Brain pericyte (primary cell): Measurements from ENCODE around the gene ATG10.
"Not testable (repeated sequence)": the region's sequence is repeated elsewhere in the genome, so short reads cannot be mapped to it uniquely, and the experiment has no call there.

Experiments used
- DNase-seq: peaks from one replicate; pipeline ENCODE4 v3.0.0-alpha.2; 2012; ENCODE audit warnings: low read depth, low spot score

The ATG10 gene

DNA sequence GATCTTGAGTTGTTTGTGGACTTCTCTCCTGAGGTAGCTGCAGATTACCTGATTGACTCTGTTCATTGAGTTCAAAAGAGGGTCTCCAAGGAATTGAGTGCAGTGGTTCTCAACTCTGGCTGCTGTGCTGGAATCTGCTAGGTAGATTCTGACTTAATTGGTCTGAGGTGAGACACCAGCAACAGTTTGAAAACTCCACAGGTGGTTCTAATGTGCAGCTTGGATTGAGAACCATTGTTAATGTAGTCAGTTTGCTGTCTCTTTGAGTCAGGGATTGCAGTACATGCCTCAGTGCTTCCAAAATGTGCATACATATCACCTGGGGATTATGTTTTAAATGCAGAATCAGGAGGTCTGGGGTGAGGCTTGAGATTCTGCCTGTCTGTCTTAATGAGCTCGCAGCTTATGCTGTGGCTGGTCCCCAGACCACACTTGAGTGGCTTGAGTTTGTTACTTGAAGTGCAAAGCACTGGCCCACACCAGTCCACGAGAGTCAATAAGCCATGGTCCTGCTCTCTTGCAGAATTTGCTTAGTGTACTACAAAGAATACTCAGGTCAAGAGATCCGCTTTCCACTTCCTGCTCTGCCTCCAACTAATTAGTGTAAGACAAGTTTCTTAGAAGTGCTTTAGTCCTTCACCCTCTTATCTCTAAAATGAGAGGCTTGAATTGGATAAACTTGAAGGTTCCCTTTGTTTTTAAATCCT lies 82.3 kb downstream of the ATG10 start:
- no peak for DNase-seq

DNA sequence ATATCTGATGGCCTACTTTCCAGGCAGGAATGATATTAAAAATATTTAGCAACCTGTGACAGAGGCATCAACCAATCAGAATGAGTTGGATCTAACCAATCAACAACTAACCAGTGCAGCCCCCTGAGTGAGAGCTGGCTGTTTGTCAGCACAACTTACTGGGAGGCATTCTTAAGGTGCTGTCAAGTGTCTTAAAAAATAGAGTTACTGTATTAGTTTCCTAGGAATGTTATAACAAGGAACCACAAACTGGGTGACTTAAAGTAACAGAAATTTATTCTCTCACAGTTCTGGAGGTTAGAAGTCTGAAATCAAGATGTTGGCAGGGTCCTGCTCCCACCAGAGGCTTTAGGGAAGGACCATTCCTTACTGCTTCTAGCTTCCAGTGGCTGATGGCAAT lies 85.2 kb downstream of the ATG10 start:
- no peak for DNase-seq

DNA sequence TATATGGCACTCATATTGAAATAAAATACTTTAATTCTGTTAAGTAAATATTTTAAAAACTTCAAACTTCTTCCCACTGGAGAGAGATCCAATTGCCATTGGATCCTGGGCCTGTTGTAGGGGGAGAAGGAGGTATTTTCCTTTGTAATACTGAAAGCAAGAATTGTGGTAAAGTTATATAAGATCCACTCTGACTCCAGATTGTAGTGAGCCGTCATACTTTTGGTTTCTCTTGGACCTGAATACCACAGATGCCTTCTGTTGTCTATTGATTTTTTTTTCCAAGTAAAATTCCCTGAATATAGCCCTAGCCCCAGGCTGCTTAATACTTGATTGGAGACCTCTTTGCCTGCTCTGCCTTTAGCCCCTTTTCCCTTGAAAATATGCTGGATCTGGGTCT lies 86.9 kb downstream of the ATG10 start:
- DNase-seq: no peak

DNA sequence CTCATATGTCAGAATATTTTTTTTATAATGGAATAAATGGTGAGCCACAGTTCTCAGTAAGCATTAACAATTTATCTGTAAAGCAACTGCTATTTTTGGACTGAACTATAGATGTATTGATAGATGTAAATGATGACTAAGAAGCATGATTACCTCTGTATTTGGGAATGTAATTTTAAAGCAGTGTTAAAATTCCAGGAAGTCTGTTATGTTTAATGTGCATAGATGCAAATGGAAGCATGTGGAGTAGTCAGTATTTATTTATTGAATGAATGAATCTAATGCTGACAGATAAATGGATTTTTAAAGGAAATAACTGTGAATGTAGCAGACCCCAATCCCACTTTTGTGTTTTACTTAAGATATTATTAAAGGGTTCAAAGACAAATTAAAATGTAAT lies 95.0 kb downstream of the ATG10 start:
- DNase-seq: no peak

DNA sequence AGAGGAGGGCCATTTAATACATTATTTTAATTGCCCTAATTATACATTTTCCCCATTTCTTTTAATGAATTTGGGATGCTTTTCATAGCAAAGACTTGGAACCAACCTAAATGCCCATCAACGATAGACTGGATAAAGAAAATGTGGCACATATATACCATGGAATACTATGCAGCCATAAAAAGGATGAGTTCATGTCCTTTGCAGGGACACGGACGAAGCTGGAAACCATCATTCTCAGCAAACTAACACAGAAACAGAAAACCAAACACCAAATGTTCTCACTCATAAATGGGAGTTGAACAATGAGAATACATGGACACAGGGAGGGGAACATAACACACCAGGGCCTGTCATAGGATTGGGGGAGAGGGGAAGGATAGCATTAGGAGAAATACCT lies 96.2 kb downstream of the ATG10 start:
- DNase-seq: not testable (repeated sequence)

DNA sequence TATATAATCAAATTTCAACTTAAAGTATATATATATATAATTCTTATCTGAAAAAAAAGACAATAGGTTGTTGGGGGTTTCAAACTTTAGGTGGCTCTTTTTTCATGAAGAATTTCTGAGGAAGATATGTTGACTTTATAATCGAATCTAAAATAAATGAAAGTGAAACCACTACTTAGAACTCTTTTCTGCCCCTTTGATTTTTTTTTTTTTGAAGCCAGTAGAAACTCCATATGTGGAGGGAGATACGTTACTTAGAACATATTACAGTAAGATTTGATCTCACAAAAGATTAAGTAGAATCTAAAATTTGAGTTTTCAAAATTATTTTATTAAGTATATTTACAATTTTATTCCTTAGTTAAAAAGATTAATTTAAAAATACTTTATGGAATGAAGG lies 96.9 kb downstream of the ATG10 start:
- no peak for DNase-seq

DNA sequence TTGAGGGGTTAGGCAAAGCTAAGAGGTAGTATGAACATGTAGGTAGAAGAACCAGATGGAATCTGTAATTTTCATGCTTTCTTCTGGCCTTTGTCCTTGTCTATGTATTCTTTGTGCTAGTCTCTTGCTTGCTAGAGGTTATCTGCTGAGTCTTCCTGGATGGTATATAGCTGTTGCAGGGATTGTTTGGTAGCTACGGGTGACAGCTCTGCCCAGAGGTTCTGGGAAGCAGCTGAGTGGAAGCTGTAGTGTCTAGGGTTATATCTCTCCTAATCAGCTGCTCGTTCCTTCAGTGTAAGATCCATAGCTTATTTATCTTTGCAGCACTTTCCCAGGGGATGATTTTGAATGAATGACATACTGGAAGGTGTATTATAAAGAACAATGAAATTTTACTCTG lies 100.3 kb downstream of the ATG10 start:
- no peak for DNase-seq

DNA sequence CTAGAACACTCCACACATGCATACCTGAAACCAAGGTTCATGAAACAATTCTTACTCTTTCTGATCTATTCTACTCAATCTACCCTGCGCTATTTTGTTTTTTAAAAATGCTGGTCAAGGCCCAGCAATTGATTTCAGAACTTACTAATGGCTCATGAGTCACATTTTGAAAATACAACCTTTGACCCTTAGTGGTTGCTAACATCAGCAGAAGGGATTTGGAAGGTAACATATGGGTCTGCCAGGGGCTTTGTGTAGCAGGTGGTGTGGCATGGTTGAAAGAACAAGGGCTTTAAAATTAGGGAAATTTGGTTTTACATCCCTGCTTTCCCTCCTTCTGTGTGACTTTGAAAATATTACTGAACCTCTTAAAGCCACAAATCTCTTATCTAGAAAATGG lies 101.4 kb downstream of the ATG10 start:
- DNase-seq: no peak

DNA sequence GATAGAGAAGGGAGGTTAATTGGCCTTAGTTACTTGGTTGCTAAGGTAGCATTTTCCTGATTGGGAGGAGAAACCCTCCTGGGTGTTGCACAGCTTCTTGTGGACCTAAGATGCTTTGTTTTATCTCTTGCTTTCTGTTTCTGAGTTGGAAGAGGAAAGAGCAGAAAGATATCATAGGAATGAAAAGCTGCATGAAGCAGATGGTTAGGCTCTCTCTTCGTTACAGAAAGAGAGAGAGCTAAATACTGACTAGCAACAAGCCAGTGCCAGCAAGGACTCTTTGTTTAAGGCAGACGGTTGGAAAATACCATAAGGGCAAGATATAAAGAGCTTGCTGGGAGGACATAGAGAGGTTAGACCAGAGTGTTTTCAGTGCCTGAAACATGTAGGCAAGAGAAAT lies 103.1 kb downstream of the ATG10 start:
- DNase-seq: no peak

DNA sequence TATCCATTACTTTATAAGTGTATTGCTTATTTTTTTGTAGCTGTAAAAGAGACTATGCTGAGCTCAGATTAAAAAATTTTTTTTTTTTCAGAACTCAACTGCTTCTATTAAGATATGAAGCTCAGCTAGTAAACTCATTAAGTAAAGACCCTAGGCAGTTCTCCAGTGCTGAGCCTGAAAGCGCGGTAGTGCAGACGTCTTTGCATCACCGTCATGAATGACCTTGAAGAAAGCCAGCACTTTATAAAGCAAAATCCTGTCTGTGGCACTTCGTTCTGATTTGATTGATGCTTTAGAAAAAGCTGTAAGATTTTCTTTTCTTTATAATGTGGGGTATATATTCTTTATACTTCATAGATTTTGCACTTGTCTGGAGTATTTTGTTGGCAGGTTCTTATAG lies 105.7 kb downstream of the ATG10 start:
- DNase-seq: no peak

DNA sequence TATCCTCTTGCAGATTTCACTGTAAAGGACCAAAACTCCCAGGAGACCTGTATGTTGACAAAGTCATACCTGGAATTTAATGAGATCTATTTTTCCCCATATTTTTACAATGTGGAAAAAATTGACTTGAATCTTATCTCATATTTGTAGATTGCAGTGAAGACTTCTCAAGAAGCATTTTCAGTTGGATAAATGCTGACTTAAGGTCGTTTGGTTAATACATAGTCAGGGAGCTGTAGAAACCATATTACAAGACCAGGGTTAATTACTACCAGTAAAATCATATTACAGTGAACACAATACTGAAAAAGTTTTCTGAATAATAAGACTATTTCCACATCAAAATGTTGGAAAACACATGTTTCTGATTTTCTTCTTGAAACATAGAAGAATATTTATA lies 119.8 kb downstream of the ATG10 start:
- no peak for DNase-seq

DNA sequence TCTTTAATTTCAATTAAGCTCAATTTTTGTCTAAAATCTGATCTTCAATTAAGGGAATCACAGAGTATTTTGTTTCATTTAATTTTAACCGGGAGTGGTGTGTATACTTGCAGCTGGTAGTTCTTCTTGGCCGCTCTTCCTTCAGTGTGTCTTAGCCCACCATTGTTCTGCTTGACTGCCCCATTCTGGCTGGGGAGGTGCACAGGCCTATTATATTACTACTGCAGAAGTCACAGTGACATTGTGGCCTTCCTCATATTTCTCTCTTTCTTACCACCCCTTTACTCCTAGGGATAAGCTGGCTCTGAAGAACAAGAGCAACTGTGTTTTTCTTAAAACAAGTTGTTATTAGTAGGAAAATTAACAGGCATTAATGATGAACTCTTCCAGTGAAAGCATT lies 123.7 kb downstream of the ATG10 start:
- DNase-seq: no peak

DNA sequence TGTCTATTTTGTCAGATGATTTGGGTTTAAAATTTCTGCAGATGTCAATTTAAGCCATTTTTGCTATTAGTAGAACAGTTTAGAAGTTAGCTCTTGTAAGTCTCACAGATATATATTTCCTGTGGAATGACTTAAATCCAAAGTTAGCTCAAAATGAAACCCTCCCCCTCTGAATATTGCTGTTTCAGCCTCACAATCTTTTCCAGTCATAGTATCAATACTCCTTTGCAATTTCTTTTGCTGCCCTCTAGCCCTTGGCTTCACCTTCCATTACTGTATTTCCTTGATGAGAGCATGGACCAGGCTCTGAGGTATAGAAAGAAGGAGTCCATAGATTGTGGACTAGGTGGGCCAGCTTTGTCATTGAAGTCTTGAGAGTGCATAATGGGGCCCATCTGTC lies 124.4 kb downstream of the ATG10 start:
- no peak for DNase-seq

DNA sequence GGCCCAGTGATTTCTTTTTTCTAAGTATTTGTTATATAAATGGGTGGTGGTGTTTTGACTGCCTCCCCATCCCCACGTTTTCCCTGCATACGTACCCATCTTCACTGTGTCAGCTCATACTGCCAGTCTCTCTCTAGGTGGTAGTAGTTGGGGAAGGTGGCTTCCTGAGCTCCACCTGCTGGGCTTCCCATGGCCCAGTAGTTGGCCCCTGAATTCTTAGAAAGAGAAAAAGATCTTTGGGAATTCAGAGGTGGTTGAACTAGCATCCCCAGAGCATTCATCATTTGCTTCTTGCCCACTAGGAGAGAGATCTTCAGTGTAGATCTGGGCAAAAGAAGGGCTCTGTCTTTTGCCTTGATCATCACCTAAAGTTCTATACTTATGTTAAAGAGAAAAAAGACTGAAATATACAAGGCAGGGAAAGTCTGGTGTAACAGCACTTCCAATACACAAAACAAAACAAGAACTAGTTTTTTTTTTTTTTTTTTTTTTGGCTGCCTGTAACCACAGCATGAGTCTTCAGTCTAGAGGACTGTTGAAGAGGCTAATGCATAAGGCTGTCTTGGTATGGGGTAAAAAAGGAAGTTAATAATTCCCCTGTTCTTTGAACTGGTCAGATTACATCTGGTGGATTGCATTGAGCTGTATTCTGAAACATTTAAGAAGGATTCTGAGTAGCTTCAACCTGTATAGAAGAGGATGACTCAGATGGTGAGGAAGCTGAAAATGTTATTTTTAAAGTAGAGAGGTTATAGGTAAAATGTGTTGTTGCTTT lies 128.7 kb downstream of the ATG10 start:
- no peak for DNase-seq

DNA sequence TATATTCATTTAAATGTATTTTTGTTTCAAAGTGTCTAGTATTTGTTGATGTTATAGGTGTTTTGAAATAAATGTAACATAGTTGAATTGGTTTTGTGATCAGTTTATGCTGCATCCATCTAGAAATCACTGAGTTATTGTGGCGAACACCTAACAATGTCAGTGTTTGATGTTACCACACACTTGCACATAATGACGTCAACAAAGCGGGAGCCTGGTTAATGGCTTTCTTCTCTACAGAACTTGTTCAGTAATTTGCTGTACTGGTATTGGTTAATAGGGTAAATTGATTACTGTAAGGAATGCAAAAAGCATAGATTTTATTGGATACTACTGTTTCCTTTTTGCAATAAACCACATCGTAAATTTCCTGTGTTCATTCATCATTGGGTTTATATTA lies 133.0 kb downstream of the ATG10 start:
- no peak for DNase-seq

DNA sequence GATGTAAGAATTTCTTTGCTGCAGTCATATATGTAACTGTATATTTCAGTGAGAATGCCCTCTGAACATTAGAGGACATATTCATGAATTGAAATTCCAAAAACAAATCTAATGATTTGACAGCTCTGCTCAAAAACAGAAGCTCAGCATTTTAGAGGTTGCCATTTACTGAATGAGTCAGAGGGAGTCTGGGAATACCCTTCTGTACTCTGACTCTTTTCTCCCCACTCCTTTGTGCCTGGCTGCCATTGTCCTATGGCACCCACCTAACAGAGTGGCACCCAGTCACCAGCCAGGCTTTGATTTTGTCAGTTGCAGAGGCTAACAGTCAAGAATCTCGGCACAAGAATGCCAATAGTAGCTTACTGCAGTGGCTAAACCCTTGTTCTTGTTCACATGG lies 133.6 kb downstream of the ATG10 start:
- no peak for DNase-seq

DNA sequence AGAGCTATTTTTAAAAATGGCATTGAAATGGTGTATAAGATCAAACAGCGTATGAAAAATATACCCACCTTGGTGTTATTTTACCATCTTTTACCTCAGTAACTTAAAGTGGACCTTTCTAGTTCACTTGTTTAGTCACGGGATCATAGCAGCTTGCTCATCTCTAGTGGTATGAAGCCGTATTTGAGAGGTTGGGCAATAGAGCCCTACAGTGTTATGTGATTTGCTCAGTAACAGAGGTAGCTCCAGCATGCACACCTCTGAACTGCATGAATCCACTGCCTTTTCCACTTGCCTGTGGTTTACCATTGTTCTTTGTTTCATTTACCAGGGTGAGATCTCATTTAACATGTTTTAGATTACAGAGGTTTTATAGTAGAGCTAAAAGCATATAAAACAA lies 134.4 kb downstream of the ATG10 start:
- DNase-seq: no peak

DNA sequence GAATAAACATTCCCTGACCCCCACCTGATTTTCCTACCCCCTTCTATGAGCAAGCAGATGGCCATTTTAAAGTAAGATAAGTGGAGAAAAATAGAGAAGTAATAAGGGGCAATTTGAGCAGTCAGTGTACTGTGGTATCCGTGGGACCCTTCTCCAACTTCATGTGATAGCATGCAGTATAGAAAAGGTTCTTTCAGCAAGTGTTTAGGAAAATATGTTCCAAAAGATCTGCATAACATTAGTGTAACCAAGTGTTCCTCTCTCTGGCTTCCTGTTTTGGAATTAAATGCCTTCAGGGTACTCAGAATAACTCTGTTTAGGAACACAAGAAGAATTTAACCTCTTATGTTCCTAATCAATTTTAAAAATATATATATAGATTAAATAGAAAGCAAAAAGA lies 134.9 kb downstream of the ATG10 start:
- DNase-seq: no peak

DNA sequence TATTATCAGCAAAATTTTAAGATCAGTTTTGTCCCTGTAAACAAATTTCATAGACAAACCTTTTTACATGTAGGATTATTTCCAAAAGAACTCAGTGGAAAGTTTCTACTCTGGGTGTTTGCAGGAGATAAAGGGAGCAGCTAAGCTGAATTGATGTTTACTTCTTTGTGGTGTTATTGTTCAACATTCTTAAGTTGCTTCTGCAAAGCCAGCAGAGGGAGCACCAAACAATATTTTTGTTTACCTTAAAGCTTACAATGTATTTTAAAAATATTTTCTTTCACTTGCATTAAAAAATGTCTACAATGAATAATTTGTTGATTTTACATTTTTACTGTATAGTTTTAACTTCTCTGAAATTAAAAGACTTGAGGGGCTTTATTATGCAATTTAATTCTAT lies 135.4 kb downstream of the ATG10 start:
- DNase-seq: no peak

DNA sequence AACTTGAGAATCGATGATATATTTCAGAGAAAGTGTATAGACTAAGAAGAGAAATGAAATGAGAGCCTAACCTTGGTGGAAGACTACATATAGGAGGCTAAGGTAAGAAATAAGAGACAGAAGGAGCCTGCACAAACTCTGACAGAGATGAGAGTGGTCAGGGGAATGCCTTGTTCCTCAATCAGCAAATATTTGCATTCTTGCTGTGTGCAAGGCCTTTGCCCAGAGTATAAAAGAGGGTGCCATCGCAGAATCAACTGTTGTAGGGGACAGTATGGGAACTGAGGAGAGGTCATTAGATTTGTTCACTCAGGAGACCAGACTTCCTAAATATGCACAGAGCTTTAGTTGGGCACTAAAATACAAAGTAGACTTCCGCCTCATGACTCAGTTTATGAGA lies 137.2 kb downstream of the ATG10 start:
- no peak for DNase-seq

DNA sequence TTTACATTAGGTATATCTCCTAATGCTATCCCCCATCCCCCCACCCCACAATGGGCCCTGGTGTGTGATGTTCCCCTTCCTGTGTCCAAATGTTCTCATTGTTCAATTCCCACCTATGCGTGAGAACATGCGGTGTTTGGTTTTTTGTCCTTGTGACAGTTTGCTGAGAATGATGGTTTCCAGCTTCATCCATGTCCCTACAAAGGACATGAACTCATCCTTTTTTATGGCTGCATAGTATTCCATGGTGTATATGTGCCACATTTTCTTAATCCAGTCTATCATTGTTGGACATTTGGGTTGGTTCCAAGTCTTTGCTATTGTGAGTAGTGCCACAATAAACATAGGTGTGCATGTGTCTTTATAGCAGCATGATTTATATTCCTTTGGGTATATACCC lies 138.1 kb downstream of the ATG10 start:
- DNase-seq: not testable (repeated sequence)

DNA sequence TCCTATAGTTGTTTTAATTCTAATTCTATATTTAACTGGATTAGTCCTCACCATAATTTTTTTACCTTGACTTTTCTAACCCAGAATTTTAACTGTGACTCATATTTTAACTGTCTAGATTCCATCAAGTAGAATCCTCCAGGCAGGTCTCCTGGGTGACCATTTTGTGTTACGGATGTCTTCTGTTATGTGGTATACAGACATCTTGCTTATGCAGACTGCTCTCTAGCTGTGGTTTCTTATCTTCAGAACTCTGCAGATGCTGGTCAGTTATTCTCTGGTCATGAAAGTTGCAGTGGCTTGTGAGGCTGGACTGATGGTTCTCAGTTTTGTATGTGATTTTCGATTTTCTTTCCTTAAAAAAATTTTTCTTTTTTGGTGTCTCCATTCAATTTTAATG lies 139.4 kb downstream of the ATG10 start:
- no peak for DNase-seq

DNA sequence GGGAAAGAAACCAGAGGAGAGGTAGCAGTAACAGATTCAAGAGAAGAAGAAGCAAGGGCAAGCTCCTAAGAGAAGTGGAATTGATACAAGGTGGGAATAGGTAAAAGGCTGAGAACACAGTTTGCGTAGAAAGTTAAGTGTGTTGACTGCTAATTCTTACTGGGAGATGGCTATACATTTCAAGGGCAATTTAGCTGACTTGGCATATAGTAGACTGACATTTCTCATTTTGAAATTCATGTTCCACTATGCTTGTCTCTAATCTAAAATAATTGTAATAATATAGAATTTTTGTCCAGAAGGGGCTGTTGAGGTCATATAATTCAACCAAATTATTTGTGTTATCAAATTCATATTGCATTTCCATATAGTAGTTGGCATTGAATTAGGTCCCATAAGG lies 144.0 kb downstream of the ATG10 start:
- DNase-seq: no peak

DNA sequence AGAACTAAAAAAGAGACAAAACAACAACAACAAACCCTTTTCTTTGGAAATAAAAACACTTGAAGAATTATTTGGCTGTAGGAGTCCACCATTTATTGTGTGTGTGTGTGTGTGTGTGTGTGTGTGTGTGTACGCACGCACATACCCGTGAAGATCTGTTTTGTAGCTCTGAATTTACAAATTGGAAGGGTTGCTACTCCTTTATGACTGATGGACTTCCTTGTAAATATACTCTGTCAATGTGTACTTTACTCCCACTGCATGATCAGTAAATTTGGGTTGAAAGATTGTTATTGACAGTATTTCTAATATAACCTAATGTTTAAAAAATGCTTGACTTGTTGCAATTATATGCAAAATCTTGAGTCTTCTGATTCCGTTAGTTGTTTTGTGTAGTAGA lies 148.1 kb downstream of the ATG10 start:
- DNase-seq: no peak
